Transverse colon (tissue), 4 donors: ENCODE measurements around the gene STX8. TPM values are rescaled to one million over a fixed set of nuclear protein-coding genes. Genes with fewer than 3 reads are reported as not detected.

Experiments used
- DNase-seq: peaks from one replicate; pipeline ENCODE4 v3.0.0-alpha.2; 2019
- H3K27ac ChIP-seq, 4 donors: fragments of 200-600 bp; sonication (generic); 2 replicates each; pipeline ENCODE4 v1.5.1; 2016 to 2018; ENCODE audit warnings: inconsistent platforms in 4 of 4
- H3K27me3 ChIP-seq: fragments of 200-600 bp; sonication (generic); 2 replicates; pipeline ENCODE4 v1.5.1; 2017; ENCODE audit warnings: inconsistent platforms
- H3K36me3 ChIP-seq, 4 donors: fragments of 200-600 bp; sonication (generic); 2 replicates each; pipeline ENCODE4 v1.5.1; 2017 to 2019; ENCODE audit warnings: inconsistent platforms in 4 of 4
- H3K4me1 ChIP-seq, 4 donors: fragments of 200-600 bp; sonication (generic); 2 replicates each; pipeline ENCODE4 v1.5.1; 2017 to 2020; ENCODE audit warnings: inconsistent platforms in 4 of 4
- H3K4me3 ChIP-seq, 4 donors: fragments of 200-600 bp; sonication (generic); 1 replicate in 1 of 4; 2 replicates in 3 of 4; pipeline versions ENCODE4 v1.5.1 to v1.6.1; 2017 to 2019; ENCODE audit warnings: inconsistent platforms in 4 of 4
- H3K9me3 ChIP-seq, 2 donors: fragments of 200-600 bp; sonication (generic); 2 replicates each; pipeline ENCODE4 v1.5.1; 2017 to 2019; ENCODE audit warnings: inconsistent platforms in 2 of 2
- EP300 ChIP-seq: sonication (generic); formaldehyde crosslinking; IDR thresholded peaks from one replicate; pipeline ENCODE4 v1.6.1; 2017; ENCODE audit warnings: antibody characterized with exemption, low read depth
- POLR2A ChIP-seq: fragments of 450-650 bp; IDR thresholded peaks from one replicate; pipeline ENCODE4 v1.6.1; 2016; ENCODE audit warnings: antibody characterized with exemption, mild to moderate bottlenecking, moderate library complexity
- POLR2AphosphoS5 ChIP-seq, 3 donors: sonication (generic); formaldehyde crosslinking; IDR thresholded peaks; one replicate each; pipeline ENCODE4 v1.6.1; 2016; ENCODE audit warnings: antibody characterized with exemption in 3 of 3
- WGBS, 2 donors: methylation state at CpG; one replicate each; pipeline ENCODE4 v1.1.5; 2018; ENCODE audit warnings: low coverage in 1 of 2; 5-methylcytosine and 5-hydroxymethylcytosine counted together
- in situ Hi-C, 4 donors: fragments of 200-750 bp; cut with MboI; loops; one replicate each; pipeline versions ENCODE4 v1.15.0 to v1.15.1; 2017; ENCODE audit warnings: low sequenced_read_pairs in 3 of 4, low pct_ligation_motif_present in 1 of 4, low pct_unique_long_range_greater_than_20kb in 1 of 4
- intact Hi-C: fragments of 100-400 bp; cut with DNase I; formaldehyde crosslinking; loops from one replicate; pipeline ENCODE4 v1.15.1; 2023; ENCODE audit warnings: low total_unique reads
- total RNA-seq, 4 donors: library from RNA; depleted of rRNA; stranded (reverse); fragments of >200 nt; gene quantifications; one replicate each; pipeline ENCODE4 v1.1.0, GENCODE V29; 2016
- TF ChIP-seq, protein P1 (sequence below), 5 experiments: fragments of 200-600 bp in 3 of 5; fragments of 450-650 bp in 2 of 5; sonication (generic) in 3 of 5; IDR thresholded peaks; 1 replicate in 2 of 5; 2 replicates in 3 of 5; pipeline ENCODE4 v1.5.1; 2016 to 2017; ENCODE audit warnings: antibody characterized with exemption in 5 of 5, inconsistent platforms in 3 of 5, mild to moderate bottlenecking in 2 of 5, moderate library complexity in 1 of 5

Gene STX8
- total RNA-seq, 4 donors from 2014 or later, result 18.0 to 53.8 (median 38.3) TPM

DNA sequence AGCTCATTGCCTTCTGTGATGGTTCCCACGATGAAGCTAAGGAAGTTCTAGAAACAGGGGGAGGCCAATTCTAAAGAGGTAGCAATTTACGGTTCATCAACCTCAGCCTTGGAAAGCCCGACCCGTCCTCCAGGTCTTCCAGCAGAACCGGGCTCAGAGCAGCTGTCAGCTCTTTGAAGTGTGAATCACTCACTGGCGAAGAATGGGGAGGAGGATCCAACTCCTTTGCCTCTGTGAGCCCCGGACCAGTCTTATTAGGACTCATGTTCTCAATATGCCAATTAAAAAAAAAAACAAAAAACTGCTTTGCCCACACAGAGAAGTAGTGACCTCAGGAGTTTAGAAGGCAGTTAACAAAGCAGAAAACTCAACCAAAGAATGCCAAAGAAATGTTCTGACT is 31.4 kb downstream of the STX8 start:
- in situ Hi-C loops, result loop anchor here (25.0 kb wide), 1 partner anchor 557 kb away; no protein-coding TSS in a partner anchor
- Histone ChIP-seq H3K9me3 (no peaks in the 10 kb centered on the region), H3K36me3 (no peaks in the 10 kb centered on the region), H3K27me3 (no peaks in the 10 kb centered on the region), H3K27ac (no peak overlapping the region), H3K4me3 (no peak overlapping the region), H3K4me1 (no peaks in the 10 kb centered on the region)
- TF ChIP-seq EP300, result no peak
- TF ChIP-seq POLR2A, result no peak
- no peak for TF ChIP-seq POLR2AphosphoS5 (IDR thresholded peaks at IDR 0.05)
- TF ChIP-seq, protein P1, sequence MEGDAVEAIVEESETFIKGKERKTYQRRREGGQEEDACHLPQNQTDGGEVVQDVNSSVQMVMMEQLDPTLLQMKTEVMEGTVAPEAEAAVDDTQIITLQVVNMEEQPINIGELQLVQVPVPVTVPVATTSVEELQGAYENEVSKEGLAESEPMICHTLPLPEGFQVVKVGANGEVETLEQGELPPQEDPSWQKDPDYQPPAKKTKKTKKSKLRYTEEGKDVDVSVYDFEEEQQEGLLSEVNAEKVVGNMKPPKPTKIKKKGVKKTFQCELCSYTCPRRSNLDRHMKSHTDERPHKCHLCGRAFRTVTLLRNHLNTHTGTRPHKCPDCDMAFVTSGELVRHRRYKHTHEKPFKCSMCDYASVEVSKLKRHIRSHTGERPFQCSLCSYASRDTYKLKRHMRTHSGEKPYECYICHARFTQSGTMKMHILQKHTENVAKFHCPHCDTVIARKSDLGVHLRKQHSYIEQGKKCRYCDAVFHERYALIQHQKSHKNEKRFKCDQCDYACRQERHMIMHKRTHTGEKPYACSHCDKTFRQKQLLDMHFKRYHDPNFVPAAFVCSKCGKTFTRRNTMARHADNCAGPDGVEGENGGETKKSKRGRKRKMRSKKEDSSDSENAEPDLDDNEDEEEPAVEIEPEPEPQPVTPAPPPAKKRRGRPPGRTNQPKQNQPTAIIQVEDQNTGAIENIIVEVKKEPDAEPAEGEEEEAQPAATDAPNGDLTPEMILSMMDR (IDR thresholded peaks at IDR 0.05), result no peak
- 94 to 100% methylated on average over 2 to 7 of the region's 7 CpGs for WGBS, 2 donors
- intact Hi-C loops, result no loop called here
- no peak for DNase-seq

DNA sequence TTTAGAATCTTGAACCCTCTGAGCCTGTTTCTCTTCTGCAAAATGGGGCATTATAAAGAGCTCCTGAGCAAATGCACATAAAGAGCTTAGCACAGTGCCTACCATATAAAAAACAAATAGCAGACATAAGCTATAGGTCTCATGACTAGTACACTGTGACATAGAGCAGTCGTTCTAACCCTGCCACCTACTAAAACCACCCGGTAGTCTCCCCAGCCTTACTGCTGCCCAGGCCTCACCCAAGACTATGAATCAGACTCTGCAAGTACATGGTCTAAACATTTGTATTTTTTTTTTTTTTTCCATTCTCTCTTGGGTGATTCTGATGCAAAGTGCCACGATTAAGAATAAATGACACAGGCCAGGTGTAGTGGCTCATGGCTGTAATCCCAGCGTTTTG is 33.9 kb downstream of the STX8 start:
- Histone ChIP-seq H3K27ac (no peak overlapping the region), H3K9me3 (no peaks in the 10 kb centered on the region), H3K4me3 (no peak overlapping the region), H3K36me3 (no peaks in the 10 kb centered on the region), H3K27me3 (no peaks in the 10 kb centered on the region), H3K4me1 (no peaks in the 10 kb centered on the region)
- in situ Hi-C loops, result loop anchor here (25.0 kb wide), 1 partner anchor 554 kb away; no protein-coding TSS in a partner anchor
- 87 to 92% methylated on average over 3 to 4 of the region's 4 CpGs for WGBS, 2 donors
- no peak for DNase-seq
- intact Hi-C loops, result no loop called here
- TF ChIP-seq POLR2A (no peak), EP300 (no peak), POLR2AphosphoS5 (IDR thresholded peaks at IDR 0.05) (no peak)
- TF ChIP-seq, protein P1 (IDR thresholded peaks at IDR 0.05), result no peak

DNA sequence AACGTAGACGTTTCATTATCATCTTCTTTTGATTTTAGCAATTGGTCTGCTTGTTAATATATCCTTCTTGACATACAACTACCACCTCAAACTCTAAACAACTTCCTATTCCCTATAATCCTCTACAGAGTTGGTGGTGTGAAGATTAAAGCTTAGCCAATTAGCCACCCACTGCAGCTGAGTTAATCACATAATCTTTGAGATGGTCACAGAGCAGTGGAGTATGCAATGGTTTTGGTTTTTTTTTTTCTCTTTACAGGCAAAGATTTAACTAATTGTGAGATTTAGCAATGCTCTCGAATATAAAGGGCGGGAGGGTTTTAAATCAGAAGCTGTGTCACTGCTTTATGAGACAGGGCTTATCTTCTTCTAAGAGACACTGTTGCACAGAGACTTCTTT is 37.0 kb downstream of the STX8 start:
- H3K36me3 ChIP-seq, result no peaks in the 10 kb centered on the region
- in situ Hi-C loops, result loop anchor here (25.0 kb wide), 1 partner anchor 551 kb away; no protein-coding TSS in a partner anchor
- H3K4me1 ChIP-seq, result no peaks in the 10 kb centered on the region
- no peaks in the 10 kb centered on the region for H3K27me3 ChIP-seq
- TF ChIP-seq POLR2A (no peak), EP300 (no peak), POLR2AphosphoS5 (IDR thresholded peaks at IDR 0.05) (no peak)
- TF ChIP-seq, protein P1 (IDR thresholded peaks at IDR 0.05), result no peak
- DNase-seq, result no peak
- H3K4me3 ChIP-seq, result no peak overlapping the region
- no peak overlapping the region for H3K27ac ChIP-seq
- no peaks in the 10 kb centered on the region for H3K9me3 ChIP-seq
- intact Hi-C loops, result no loop called here
- WGBS, 2 donors, result 90 to 94% methylated on average over 4 of the region's 4 CpGs

DNA sequence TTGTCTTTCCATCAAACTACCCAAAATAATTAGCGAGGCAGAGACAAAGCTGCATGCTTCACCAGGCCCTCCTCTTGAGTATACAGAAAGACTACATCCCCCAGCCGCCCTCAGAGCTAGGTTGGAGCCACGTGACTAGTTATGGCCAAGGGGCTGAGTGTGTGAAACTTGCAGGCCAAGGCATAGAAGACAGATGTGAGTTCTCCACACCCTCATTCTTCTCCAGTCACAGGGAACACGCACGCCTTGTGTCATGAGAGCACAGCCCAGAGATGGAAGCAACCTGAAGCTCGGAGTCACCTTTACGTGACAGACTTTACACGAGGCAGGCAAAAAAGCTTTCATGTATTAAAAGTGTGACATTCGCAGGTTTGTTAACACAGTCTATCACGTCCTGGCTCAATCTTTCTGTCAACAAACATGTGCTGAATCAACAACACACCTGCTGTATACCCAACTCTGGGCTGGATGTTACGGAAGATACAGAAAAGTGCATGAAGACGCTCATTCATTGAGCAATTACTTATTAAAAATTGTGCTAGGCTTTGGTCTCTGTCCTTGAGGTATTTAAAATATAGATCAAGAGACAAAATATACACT is 38.3 kb downstream of the STX8 start:
- in situ Hi-C loops, result loop anchor here (25.0 kb wide), 1 partner anchor 550 kb away; no protein-coding TSS in a partner anchor
- WGBS, 2 donors, result 84 to 86% methylated on average over 5 to 12 of the region's 12 CpGs
- TF ChIP-seq, protein P1 (IDR thresholded peaks at IDR 0.05), result no peak
- TF ChIP-seq POLR2A (no peak), POLR2AphosphoS5 (IDR thresholded peaks at IDR 0.05) (no peak), EP300 (no peak)
- no peaks in the 10 kb centered on the region for H3K27me3 ChIP-seq
- H3K36me3 ChIP-seq, result no peaks in the 10 kb centered on the region
- intact Hi-C loops, result no loop called here
- no peaks in the 10 kb centered on the region for H3K4me1 ChIP-seq
- no peaks in the 10 kb centered on the region for H3K9me3 ChIP-seq
- no peak overlapping the region for H3K27ac ChIP-seq
- H3K4me3 ChIP-seq, result no peak overlapping the region
- DNase-seq, result no peak
